Endodermal cell (in vitro differentiated cells): Measurements from ENCODE around the gene SLC6A11. TPM values are rescaled to one million over a fixed set of nuclear protein-coding genes. Genes with fewer than 3 reads are reported as not detected.

Source experiments
- DNase-seq: peaks from one replicate; pipeline ENCODE4 v3.0.0-alpha.2; 2017
- H3K27ac ChIP-seq: 2 replicates; pipeline ENCODE4 v1.5.1; 2013; ENCODE audit warnings: mild to moderate bottlenecking, low read depth, low read length, moderate library complexity
- H3K27me3 ChIP-seq: 2 replicates; pipeline ENCODE4 v1.6.1; 2013; ENCODE audit warnings: mild to moderate bottlenecking, low read length, moderate library complexity; ENCODE audit not compliant: insufficient read depth, control insufficient read depth, poor library complexity, severe bottlenecking
- H3K36me3 ChIP-seq: 2 replicates; pipeline ENCODE4 v1.7.0; 2013; ENCODE audit warnings: mild to moderate bottlenecking, low read length, moderate library complexity; ENCODE audit not compliant: control insufficient read depth, insufficient read depth
- H3K4me1 ChIP-seq: one replicate; pipeline ENCODE4 v1.7.0; 2013; ENCODE audit warnings: low read length; ENCODE audit not compliant: control insufficient read depth, insufficient read depth
- H3K4me3 ChIP-seq: 2 replicates; pipeline ENCODE4 v1.5.1; 2013; ENCODE audit warnings: mild to moderate bottlenecking, low read length, moderate library complexity
- H3K9ac ChIP-seq: 2 replicates; pipeline ENCODE4 v1.6.1; 2013; ENCODE audit warnings: mild to moderate bottlenecking, low read length, moderate library complexity; ENCODE audit not compliant: poor library complexity, severe bottlenecking; ENCODE audit errors: extremely low read depth
- H3K9me3 ChIP-seq: 2 replicates; pipeline ENCODE4 v1.6.1; 2013; ENCODE audit warnings: mild to moderate bottlenecking, low read length, moderate library complexity; ENCODE audit not compliant: control insufficient read depth
- H3K27ac Mint-ChIP-seq: 2 replicates; pipeline ENCODE4 v1.8.0; 2020; ENCODE audit warnings: mixed read lengths
- H3K27me3 Mint-ChIP-seq: 2 replicates; pipeline ENCODE4 v1.8.0; 2021; ENCODE audit warnings: mild to moderate bottlenecking, mixed read lengths; ENCODE audit not compliant: insufficient read depth
- H3K36me3 Mint-ChIP-seq: 2 replicates; pipeline ENCODE4 v1.8.0; 2020; ENCODE audit warnings: low read depth, mixed read lengths
- H3K4me1 Mint-ChIP-seq: 2 replicates; pipeline ENCODE4 v1.8.0; 2020; ENCODE audit warnings: mixed read lengths
- H3K4me3 Mint-ChIP-seq: 2 replicates; pipeline ENCODE4 v1.8.0; 2020; ENCODE audit warnings: mild to moderate bottlenecking, moderate library complexity, mixed read lengths
- H3K9me3 Mint-ChIP-seq: 2 replicates; pipeline ENCODE4 v1.8.0; 2020; ENCODE audit warnings: mild to moderate bottlenecking, mixed read lengths
- WGBS, 2 experiments: methylation state at CpG; one replicate each; pipeline versions ENCODE4 v1.1.5 to v1.1.7; 2013; ENCODE audit warnings: missing lambda C conversion rate in 2 of 2, mixed read lengths in 1 of 2; ENCODE audit not compliant: insufficient coverage in 1 of 2, insufficient read length in 1 of 2; 5-methylcytosine and 5-hydroxymethylcytosine counted together
- total RNA-seq, 2 donors: library from RNA; stranded (reverse); fragmentation: NEBNext Ultra II Directional in 1 of 2; extraction: Animal tissue kit (Norgen Biotek cat#: 25700) in 1 of 2; gene quantifications; 2 replicates in 1 of 2; 3 replicates in 1 of 2; pipeline ENCODE4 v1.2.1, GENCODE V29; 2021
- TF ChIP-seq, protein P1 (sequence below): fragments of 200-600 bp; sonication (generic); conservative IDR thresholded peaks from 2 replicates; pipeline ENCODE4 v1.5.0; 2021; ENCODE audit warnings: antibody characterized with exemption, mild to moderate bottlenecking

Gene SLC6A11
- total RNA-seq, 2 donors from 2014 or later, result 0.27 to 0.73 TPM

- TF ChIP-seq, protein P1, sequence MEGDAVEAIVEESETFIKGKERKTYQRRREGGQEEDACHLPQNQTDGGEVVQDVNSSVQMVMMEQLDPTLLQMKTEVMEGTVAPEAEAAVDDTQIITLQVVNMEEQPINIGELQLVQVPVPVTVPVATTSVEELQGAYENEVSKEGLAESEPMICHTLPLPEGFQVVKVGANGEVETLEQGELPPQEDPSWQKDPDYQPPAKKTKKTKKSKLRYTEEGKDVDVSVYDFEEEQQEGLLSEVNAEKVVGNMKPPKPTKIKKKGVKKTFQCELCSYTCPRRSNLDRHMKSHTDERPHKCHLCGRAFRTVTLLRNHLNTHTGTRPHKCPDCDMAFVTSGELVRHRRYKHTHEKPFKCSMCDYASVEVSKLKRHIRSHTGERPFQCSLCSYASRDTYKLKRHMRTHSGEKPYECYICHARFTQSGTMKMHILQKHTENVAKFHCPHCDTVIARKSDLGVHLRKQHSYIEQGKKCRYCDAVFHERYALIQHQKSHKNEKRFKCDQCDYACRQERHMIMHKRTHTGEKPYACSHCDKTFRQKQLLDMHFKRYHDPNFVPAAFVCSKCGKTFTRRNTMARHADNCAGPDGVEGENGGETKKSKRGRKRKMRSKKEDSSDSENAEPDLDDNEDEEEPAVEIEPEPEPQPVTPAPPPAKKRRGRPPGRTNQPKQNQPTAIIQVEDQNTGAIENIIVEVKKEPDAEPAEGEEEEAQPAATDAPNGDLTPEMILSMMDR, result no peak
Observed at GRCh38 chr3:10779293-10779805, 36.7 kb upstream of the SLC6A11 start.

DNA sequence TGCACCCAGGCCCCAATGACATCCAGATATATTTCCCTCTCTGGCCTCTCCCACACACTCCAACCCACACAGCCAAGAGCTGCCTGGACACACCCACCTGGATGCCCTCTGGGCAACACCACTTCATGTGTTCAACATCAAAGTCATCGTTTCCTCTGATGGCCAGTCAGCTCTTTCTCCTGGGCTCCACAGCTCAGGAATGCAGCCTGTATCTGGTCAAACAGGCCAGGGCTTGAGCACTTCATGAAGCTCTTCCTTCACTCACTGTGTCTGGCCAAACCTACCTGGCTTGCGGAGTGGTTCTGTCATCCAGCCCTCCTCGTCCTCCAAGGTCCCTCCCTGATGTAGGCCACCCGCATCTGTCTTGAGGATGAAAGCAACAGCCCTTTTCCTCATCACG is 35.8 kb upstream of the SLC6A11 start:
- H3K4me3 ChIP-seq, result no peak overlapping the region
- DNase-seq, result peak; percentile 31
- H3K9me3 Mint-ChIP-seq, result no peaks in the 10 kb centered on the region
- no peaks in the 10 kb centered on the region for H3K36me3 ChIP-seq
- no peaks in the 10 kb centered on the region for H3K36me3 Mint-ChIP-seq
- WGBS, 2 experiments, result 84 to 87% methylated on average over 5 of the region's 5 CpGs
- no peaks in the 10 kb centered on the region for H3K4me1 ChIP-seq
- H3K27me3 Mint-ChIP-seq, result peaks cover 14% of the 10 kb centered on the region
- no peak overlapping the region for H3K27ac ChIP-seq
- no peaks in the 10 kb centered on the region for H3K9me3 ChIP-seq
- H3K4me1 Mint-ChIP-seq, result no peaks in the 10 kb centered on the region
- H3K9ac ChIP-seq, result no peak overlapping the region
- TF ChIP-seq, protein P1, result no peak
- no peaks in the 10 kb centered on the region for H3K27me3 ChIP-seq
- H3K27ac Mint-ChIP-seq, result no peak overlapping the region
- no peak overlapping the region for H3K4me3 Mint-ChIP-seq

More at GRCh38 chr3:10779293-10779805, 36.7 kb upstream of the SLC6A11 start:
- H3K9me3 ChIP-seq, result no peaks in the 10 kb centered on the region
- no peak overlapping the region for H3K27ac ChIP-seq
- no peak overlapping the region for H3K9ac ChIP-seq
- peaks cover 19% of the 10 kb centered on the region for H3K27me3 Mint-ChIP-seq
- H3K27ac Mint-ChIP-seq, result no peak overlapping the region
- no peaks in the 10 kb centered on the region for H3K4me1 ChIP-seq
- H3K36me3 ChIP-seq, result no peaks in the 10 kb centered on the region
- no peaks in the 10 kb centered on the region for H3K36me3 Mint-ChIP-seq
- no peak overlapping the region for H3K4me3 Mint-ChIP-seq
- no peak overlapping the region for H3K4me3 ChIP-seq
- no peak for DNase-seq
- 84 to 97% methylated on average over 5 to 8 of the region's 8 CpGs for WGBS, 2 experiments
- no peaks in the 10 kb centered on the region for H3K4me1 Mint-ChIP-seq
- no peaks in the 10 kb centered on the region for H3K9me3 Mint-ChIP-seq
- no peaks in the 10 kb centered on the region for H3K27me3 ChIP-seq

GRCh38 chr3:10780922-10781321 is 35.1 kb upstream of the SLC6A11 start:
- 84 to 94% methylated on average over 3 to 7 of the region's 7 CpGs for WGBS, 2 experiments

More at GRCh38 chr3:10780922-10781321, 35.1 kb upstream of the SLC6A11 start:
- H3K36me3 ChIP-seq, result no peaks in the 10 kb centered on the region
- H3K9me3 Mint-ChIP-seq, result no peaks in the 10 kb centered on the region
- no peaks in the 10 kb centered on the region for H3K27me3 ChIP-seq
- H3K9me3 ChIP-seq, result no peaks in the 10 kb centered on the region
- no peak overlapping the region for H3K9ac ChIP-seq
- no peak overlapping the region for H3K4me3 ChIP-seq
- no peaks in the 10 kb centered on the region for H3K4me1 ChIP-seq
- H3K27ac ChIP-seq, result no peak overlapping the region
- no peak overlapping the region for H3K27ac Mint-ChIP-seq
- no peaks in the 10 kb centered on the region for H3K4me1 Mint-ChIP-seq
- no peaks in the 10 kb centered on the region for H3K36me3 Mint-ChIP-seq
- H3K27me3 Mint-ChIP-seq, result peaks cover 7% of the 10 kb centered on the region
- no peak overlapping the region for H3K4me3 Mint-ChIP-seq
- TF ChIP-seq, protein P1, result no peak
- peak; percentile 15 for DNase-seq
